D721Med (cell line): Measurements from ENCODE around the gene SF3B2.

Experiments
- DNase-seq: peaks from one replicate; pipeline ENCODE4 v3.0.0; 2011; ENCODE audit warnings: low spot score; ENCODE audit not compliant: insufficient read length
- FAIRE-seq: peaks from 2 replicates; lab custom pipeline; 2011; peaks lifted over from hg19 to GRCh38; lab: Jason Lieb, UNC
- CTCF ChIP-seq: IDR thresholded peaks from 2 replicates; pipeline ENCODE4 v1.5.1; 2012; ENCODE audit warnings: mild to moderate bottlenecking, control low read depth; ENCODE audit not compliant: insufficient read depth; ENCODE audit errors: missing control alignments

SF3B2 gene

GRCh38 chr11:66051371-66051765, 796 bp upstream of the SF3B2 start:
- FAIRE-seq: no peak
- TF ChIP-seq CTCF: no peak
- DNase-seq: no peak

- FAIRE-seq (no peak), DNase-seq (no peak)
- TF ChIP-seq CTCF: no peak
These were observed 459 bp downstream of the SF3B2 start for GRCh38 chr11:66052664-66052982.

- DNase-seq (no peak), FAIRE-seq (no peak)
- no peak for TF ChIP-seq CTCF
These were observed 2.9 kb downstream of the SF3B2 start for GRCh38 chr11:66055021-66055420.

GRCh38 chr11:66056501-66056900, 4.3 kb downstream of the SF3B2 start:
- no peak for TF ChIP-seq CTCF
- no peak for DNase-seq
- FAIRE-seq: no peak

- FAIRE-seq: no peak
- TF ChIP-seq CTCF: no peak
- no peak for DNase-seq
These were observed 8.0 kb downstream of the SF3B2 start for GRCh38 chr11:66059966-66060680.

GRCh38 chr11:66061268-66061667, 9.1 kb downstream of the SF3B2 start:
- TF ChIP-seq CTCF: no peak
- no peak for DNase-seq
- no peak for FAIRE-seq

- FAIRE-seq: no peak
- no peak for TF ChIP-seq CTCF
- DNase-seq: no peak
These were observed 10.2 kb downstream of the SF3B2 start for GRCh38 chr11:66062408-66062807.
